Measurements from ENCODE around the gene GFAP. TPM values are rescaled to one million over a fixed set of nuclear protein-coding genes. Genes with fewer than 3 reads are reported as not detected.

Gene GFAP
- total RNA-seq, 1 experiment from 2014 or later = 5.0 TPM

DNA sequence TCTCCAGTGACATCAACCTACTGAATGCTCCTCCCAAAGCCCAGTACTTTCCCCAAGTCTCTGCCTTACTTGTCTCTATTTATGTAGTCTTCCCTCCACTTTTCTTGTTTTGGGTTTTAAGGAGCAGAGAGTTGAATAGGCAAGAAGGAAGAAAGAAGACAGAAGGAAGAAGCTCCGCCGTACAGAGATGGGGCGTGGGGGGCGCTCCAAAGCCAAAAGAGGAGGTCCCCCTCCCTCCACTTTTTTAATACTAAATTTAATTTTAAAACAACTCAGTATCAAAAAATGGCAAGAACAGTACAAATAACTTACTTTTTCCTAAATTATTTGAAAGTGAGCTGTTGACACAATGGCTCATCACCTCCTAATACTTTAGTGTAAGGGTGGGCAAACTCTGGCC lies 20.7 kb downstream of the GFAP start:
- H3K4me3 ChIP-seq = no peak overlapping the region
- H3K27me3 ChIP-seq = no peaks in the 10 kb centered on the region
- peaks cover 58% of the 10 kb centered on the region for H3K36me3 ChIP-seq
- DNase-seq = no peak
- no peaks in the 10 kb centered on the region for H3K9me3 ChIP-seq

DNA sequence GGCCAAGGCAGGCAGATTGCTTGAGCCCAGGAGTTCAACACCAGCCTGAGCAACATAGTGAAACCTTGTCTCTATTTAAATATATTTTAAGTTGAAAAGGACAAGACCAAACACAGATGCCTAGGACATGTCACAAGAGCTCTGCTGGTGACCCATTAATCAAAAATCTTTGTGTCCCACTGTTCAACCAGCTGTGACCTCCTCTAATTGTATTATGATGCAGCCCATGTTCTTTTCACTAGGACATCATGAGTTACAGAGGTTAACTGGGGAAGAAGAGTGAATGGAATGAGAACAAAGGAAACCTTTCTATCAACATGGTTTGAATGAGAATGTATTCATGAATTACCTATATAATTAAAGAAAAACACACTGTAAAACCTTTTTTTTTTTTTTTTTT lies 23.1 kb downstream of the GFAP start:
- Histone ChIP-seq H3K4me3 (no peak overlapping the region), H3K36me3 (peaks cover 79% of the 10 kb centered on the region), H3K27me3 (no peaks in the 10 kb centered on the region), H3K9me3 (no peaks in the 10 kb centered on the region)
- DNase-seq = no peak

DNA sequence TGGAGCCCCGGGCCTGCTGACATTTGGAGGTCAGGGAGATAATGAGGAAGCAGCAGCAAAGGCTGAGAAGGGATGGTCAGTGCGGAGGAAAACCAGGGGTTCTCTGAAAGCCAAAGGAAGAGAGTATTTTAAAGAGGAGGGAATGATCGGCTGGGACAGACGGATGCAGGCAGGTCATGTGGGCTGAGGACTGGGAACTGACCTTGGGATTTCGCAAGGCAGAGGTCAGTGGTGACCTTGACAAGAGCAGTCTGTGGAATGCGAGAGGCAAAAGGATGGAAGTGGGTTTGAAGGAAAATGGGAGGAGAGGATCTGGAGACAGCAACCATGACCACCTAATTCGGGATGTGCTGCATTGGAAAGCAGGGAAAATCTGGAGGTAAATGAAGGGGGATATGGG lies 26.3 kb downstream of the GFAP start:
- Histone ChIP-seq H3K27me3 (no peaks in the 10 kb centered on the region), H3K36me3 (peaks cover 83% of the 10 kb centered on the region), H3K9me3 (no peaks in the 10 kb centered on the region), H3K4me3 (no peak overlapping the region)
- no peak for DNase-seq

DNA sequence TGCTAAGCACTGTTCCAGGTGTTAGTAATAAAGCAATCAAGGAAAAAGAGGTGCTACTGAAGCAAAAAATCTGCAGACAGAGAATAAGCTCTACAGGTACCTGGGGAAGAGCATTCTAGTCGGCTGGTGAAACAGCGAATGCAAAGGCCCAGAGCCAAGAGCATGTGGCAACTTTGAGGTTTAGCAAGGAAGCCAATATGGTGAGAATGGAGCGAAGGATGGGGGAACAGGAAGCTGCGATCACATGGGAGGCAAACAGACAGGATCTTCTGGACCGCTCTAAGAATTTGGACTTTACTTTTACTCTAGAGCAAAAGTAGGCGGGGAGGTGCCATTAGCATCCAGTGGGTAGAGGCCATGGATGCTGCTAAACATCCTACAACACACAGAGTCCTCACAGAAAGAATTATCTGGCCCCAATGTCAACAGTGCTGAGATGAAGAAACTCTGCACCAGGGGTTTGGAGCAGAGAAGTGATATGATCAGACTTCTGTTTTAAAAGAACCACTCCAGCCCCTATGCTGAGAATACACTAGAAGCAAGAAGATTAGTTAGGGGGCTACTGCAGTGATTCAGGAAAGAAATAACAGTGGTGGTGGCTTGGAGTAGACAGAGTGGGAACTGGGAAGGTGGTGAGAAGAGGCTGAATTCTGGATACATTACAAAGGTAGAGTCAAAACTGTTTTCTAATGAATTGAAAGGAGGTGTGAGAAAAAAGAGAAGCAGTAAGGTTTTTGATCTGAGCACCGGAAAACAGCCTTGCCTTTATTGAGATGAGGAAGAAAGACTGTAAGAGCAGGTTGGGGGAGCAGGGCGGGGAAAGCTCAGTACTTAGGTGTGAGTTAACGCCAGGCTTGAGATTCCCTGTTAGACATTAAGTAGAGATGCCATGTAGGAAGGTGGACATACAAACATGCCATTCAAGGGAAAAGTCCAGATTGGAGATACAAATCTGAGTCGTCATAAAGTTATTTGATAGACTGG lies 27.0 kb downstream of the GFAP start:
- no peak for DNase-seq
- no peaks in the 10 kb centered on the region for H3K9me3 ChIP-seq
- H3K4me3 ChIP-seq = no peak overlapping the region
- H3K27me3 ChIP-seq = no peaks in the 10 kb centered on the region
- H3K36me3 ChIP-seq = peaks cover 85% of the 10 kb centered on the region

DNA sequence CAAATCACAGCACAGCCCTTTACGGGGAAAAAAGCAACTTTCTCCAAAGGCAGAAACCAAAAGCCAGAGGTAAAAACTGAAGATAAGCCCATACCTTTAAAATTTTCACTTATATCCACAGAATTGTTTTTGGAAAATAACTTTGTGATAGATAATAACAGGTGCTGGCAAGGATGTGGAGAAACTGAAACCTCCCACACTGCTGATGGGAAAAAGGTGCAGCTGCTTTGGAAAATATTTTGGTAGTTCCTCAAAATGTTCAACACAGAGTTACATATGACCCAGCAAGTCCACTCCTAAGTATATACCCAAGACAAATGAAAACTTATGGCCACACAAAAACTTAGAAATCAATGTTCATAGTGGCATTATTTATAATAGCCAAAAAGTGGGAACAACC lies 28.3 kb downstream of the GFAP start:
- no peak overlapping the region for H3K4me3 ChIP-seq
- DNase-seq = no peak
- no peaks in the 10 kb centered on the region for H3K27me3 ChIP-seq
- peaks cover 87% of the 10 kb centered on the region for H3K36me3 ChIP-seq
- no peaks in the 10 kb centered on the region for H3K9me3 ChIP-seq

DNA sequence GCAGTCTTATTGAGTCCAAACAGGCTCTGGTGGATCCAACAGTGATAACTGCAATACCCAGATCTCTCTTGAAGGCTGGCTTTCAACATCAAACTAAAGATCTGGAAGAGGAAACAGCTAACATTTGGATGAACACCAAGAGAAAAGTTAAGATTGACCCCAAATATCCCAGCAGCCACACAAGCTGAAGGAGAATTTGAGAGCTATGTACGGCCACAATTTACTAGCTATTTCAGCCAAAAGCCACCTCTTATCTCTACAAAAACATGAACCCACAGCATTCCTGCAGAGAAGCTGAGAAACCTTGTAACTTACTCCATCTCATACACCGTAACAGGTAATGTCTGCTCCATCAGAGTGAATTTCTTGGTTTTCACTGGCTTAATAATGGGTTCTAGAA lies 30.4 kb downstream of the GFAP start:
- Histone ChIP-seq H3K4me3 (no peak overlapping the region), H3K9me3 (no peaks in the 10 kb centered on the region), H3K27me3 (no peaks in the 10 kb centered on the region), H3K36me3 (peaks cover 91% of the 10 kb centered on the region)
- no peak for DNase-seq

DNA sequence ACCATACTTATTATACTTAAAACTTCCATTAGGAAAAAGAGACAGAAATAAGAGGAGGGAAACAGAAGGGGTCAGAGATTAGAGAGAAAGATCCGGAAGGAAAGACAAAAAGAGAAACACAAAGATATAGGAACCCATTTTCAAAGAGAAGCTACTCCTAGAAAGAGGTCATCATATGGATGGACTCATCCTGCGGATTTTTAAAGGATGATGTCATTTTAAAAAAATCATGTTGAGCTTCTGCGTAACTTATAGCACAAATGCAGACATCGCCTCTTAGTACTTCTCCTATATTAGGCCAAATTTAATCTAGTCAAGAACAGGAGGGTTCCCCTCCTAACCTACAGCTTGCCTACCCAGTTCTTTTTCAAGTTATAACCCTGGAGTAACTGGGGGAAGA lies 34.2 kb downstream of the GFAP start:
- Histone ChIP-seq H3K4me3 (no peak overlapping the region), H3K9me3 (no peaks in the 10 kb centered on the region), H3K36me3 (peaks cover 93% of the 10 kb centered on the region), H3K27me3 (no peaks in the 10 kb centered on the region)
- DNase-seq = no peak

DNA sequence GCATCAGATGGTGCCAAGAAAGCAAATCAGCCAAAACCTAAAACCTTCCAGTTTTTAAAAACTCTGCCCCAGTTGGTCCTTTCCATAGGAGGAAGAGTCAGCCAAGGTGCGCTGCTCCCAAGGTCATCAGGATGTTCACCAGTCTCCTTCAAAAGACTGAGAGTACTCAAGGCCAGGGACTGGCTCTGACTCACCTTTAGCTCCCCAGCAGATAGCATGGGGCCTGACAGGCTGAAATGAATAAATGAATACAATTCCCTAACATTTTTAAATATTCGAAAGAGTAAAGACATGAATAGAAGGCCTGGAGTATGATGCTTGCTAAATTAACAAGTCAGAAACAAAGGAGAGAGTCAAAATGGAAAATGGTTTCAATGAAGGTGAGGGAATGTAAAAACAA lies 35.2 kb downstream of the GFAP start:
- Histone ChIP-seq H3K27me3 (no peaks in the 10 kb centered on the region), H3K36me3 (peaks cover 95% of the 10 kb centered on the region), H3K9me3 (no peaks in the 10 kb centered on the region), H3K4me3 (no peak overlapping the region)
- no peak for DNase-seq

DNA sequence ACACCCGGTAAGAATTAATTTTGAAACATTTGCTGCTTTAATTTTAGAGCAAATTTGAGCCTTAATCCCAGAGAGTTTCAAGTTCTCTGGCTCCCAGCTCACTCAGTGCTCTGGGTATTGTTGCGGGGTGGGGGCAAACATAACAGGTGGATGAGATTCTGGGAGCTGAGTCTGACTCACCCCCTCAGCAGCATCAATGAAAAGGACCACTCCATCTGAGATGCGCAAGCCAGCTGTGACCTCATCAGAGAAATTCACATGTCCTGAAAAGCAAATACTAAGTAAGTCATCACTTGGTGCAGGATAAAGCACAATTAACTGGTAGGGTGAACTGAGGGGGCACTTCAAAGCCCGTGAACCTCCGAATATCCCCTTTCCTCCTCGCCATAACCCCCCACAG lies 35.9 kb downstream of the GFAP start:
- H3K9me3 ChIP-seq = no peaks in the 10 kb centered on the region
- H3K4me3 ChIP-seq = no peak overlapping the region
- no peaks in the 10 kb centered on the region for H3K27me3 ChIP-seq
- DNase-seq = no peak
- peaks cover 95% of the 10 kb centered on the region for H3K36me3 ChIP-seq

DNA sequence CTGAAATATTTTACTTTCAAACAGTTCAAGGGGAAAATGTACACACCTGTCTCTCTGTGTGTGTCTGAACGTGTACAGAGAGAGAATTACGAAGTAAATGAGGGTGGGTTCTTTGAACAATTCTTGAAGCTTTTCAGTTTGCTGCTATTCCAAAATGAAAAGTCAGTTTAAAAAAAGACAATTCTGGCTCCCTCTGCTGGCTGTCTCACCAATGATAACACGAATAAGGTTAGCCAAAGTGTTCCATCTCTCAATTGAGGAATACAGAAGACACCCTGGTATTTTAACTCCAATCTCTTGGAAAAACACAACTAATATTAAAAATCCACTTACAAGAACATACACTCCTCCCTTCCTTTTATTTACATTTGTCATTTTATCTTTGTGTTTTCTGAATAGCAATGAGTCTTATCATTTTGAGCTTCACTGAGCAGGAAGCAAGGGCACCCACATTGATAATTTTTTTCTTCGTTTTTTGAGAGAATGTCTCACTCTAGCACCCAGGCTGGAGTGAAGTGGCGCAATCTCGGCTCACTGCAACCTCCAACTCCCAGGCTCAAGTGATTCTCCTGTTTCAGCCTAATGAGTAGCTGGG lies 36.6 kb downstream of the GFAP start:
- H3K27me3 ChIP-seq = no peaks in the 10 kb centered on the region
- H3K36me3 ChIP-seq = peaks cover 92% of the 10 kb centered on the region
- no peak for DNase-seq
- no peak overlapping the region for H3K4me3 ChIP-seq
- no peaks in the 10 kb centered on the region for H3K9me3 ChIP-seq

DNA sequence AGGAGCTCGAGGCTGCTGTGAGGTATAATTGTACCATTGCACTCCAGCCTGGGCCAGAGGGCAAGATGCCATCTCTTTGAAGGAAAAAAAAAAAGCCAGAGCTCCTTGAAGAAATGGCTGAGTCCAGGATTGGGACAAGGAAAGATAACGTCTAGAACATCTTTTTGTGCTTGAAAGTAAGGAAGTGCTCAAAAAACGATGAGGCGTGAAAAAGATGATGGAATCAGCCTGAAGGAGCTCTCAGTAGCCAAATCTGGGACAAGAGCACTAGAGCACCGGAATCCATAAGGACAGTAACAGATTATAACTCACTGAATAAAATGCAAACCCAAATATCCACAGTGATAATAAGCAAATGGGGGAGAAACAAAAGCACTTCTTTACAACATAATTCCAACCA lies 38.2 kb downstream of the GFAP start:
- no peaks in the 10 kb centered on the region for H3K27me3 ChIP-seq
- no peak for DNase-seq
- H3K4me3 ChIP-seq = no peak overlapping the region
- peaks cover 90% of the 10 kb centered on the region for H3K36me3 ChIP-seq
- H3K9me3 ChIP-seq = no peaks in the 10 kb centered on the region

DNA sequence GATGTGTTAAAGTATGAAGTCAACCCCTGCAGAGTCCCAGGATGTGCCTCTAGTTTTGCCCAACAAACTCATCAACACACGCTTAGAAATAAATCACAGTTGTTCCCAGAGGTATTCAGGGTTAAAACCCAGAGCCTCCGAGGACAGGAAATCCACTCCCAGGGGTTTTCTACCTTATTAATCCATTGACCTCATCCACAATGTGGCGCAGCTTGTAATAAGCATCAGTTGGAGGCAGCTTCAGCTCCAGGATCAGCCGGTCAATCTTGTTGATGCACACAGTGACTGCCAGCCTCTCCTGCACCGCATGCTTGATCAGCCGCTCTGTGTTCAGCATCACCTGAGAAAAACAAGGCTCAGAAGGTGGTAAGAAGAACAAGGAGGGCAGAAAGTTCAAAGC lies 39.5 kb downstream of the GFAP start:
- no peaks in the 10 kb centered on the region for H3K9me3 ChIP-seq
- DNase-seq = no peak
- no peak overlapping the region for H3K4me3 ChIP-seq
- peaks cover 90% of the 10 kb centered on the region for H3K36me3 ChIP-seq
- H3K27me3 ChIP-seq = no peaks in the 10 kb centered on the region

DNA sequence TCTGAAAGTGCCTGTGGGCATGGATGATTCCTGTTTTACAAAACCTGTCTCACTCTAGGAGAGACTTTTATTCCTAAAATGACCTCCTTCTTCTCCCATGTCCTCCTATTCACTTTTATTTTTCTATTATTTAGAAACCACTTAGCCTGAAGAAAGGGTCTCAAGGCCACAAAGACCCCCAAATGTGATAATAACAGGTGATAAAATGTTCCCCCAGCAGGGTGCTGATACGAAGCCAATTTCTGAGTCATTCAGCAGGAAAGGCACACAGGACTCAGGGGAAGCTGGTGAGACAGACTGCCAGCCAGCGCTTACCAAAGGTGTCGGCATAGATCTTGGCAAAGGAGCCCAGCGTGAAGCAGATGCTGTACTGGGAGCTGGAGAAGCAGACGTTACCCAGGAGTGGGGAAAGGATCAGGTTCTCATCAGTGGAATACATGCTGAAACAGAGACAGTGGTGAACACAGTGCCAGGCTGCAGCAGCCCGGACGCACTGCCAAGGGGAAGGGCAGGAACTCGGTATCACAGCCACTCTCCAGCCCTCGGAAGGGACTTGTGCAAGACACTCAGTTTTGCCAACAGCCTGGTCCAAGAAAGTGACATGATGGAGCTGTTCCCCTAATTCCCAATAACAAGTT lies 43.0 kb downstream of the GFAP start:
- Histone ChIP-seq H3K27me3 (no peaks in the 10 kb centered on the region), H3K9me3 (no peaks in the 10 kb centered on the region), H3K4me3 (no peak overlapping the region), H3K36me3 (peaks cover 88% of the 10 kb centered on the region)
- peak; percentile 12 for DNase-seq

DNA sequence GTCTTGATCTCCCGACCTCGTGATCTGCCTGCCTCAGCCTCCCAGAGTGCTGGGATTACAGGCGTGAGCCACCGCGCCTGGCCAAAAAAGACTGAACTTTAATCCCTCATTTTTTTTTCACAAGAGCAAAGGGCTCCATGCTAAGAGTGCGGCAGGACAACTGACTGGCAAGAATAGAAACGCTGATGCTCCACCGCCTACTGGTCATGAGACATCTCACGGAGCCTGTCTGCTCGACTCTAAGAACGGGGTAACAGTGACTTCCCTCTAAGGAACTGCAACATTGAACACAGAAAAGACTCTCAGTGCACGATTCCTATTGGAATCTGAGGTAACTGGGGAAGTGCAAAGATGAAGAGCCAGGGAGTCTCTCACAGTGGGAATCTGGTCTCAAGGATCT lies 43.7 kb downstream of the GFAP start:
- Histone ChIP-seq H3K36me3 (peaks cover 89% of the 10 kb centered on the region), H3K27me3 (no peaks in the 10 kb centered on the region), H3K9me3 (no peaks in the 10 kb centered on the region), H3K4me3 (no peak overlapping the region)
- no peak for DNase-seq

DNA sequence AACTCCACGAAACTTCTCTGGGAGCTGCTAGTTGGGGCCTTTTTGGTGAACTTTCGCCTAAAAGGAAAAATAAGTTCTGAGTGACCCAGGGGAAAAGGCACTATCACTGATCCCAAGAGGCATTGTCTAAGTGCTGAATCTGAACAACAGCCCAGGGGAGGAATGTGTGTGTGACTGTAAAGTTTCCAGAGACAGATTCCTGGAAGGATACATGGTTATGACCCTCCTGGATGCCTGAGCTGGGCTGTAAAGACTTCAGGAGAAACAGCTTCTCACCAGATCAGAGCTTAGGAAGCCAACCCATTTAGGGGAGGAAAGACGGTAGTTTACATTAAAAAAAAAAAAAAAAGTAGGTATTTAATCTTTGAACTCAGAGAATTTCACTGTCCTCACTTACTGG lies 47.5 kb downstream of the GFAP start:
- DNase-seq = no peak
- no peak overlapping the region for H3K4me3 ChIP-seq
- no peaks in the 10 kb centered on the region for H3K9me3 ChIP-seq
- H3K27me3 ChIP-seq = no peaks in the 10 kb centered on the region
- H3K36me3 ChIP-seq = peaks cover 90% of the 10 kb centered on the region

DNA sequence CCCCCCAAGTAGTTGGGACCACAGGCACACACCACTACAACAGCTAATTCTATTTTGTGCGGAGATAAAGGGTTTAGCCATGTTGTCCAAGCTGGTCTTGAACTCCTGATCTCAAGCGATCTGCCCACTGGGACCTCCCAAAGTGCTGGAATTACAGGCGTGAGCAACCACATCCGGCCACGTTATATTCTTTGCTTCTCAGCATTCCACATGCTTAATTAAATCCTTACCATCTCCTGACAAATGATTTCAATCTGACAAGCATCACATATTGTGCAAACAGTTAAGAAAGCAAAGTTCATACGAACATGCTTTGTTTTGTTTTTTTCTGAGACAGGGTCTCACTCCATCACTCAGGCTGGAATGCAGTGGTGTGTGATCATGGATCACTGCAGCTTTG lies 49.4 kb downstream of the GFAP start:
- Histone ChIP-seq H3K4me3 (no peak overlapping the region), H3K27me3 (no peaks in the 10 kb centered on the region), H3K36me3 (peaks cover 86% of the 10 kb centered on the region), H3K9me3 (no peaks in the 10 kb centered on the region)
- no peak for DNase-seq

DNA sequence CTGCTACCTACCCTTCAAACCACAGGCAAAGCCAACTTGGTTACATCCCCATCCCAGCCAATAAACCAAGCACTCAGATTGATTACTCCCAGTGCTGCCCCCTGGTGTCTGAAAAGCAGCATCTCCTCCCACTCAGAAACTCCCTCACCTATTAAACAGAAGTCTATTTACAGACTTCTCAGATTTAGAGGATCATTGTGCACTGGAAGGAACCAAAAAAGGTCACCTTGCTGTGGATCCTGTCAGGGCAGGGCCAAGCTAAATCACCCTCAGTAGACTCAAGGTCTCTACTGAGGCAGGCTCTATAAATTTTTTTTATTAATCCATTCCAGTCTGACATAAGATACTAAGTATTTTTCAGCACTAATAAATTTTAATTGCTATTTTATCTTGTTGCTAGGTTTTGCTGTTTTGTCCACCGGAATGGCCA lies 50.1 kb downstream of the GFAP start:
- DNase-seq = peak; percentile 54
- H3K9me3 ChIP-seq = no peaks in the 10 kb centered on the region

More for the DNA sequence above, 50.1 kb downstream of the GFAP start:
- Histone ChIP-seq H3K36me3 (peaks cover 88% of the 10 kb centered on the region), H3K4me3 (no peak overlapping the region), H3K27me3 (no peaks in the 10 kb centered on the region)
